Stimulated activated naive CD8-positive, alpha-beta T cell treated with anti-CD3 and anti-CD28 coated beads, Interleukin-15, amount 100 ng/mL, for 72 hours (primary cell): ENCODE results near the gene CCDC88B.

Source experiments
- ATAC-seq: fragments of 150-1000 bp; cut with Tn5 transposase; 2 replicates; pipeline ENCODE4 v1.10.0; 2021; ENCODE audit warnings: mild to moderate bottlenecking, moderate library complexity
- DNase-seq, 2 donors: peaks; one replicate each; pipeline ENCODE4 v3.0.0; 2021 to 2022
- H3K27ac Mint-ChIP-seq, 2 donors: one replicate each; pipeline ENCODE4 v1.8.0; 2022; ENCODE audit warnings: mild to moderate bottlenecking in 2 of 2, mixed read lengths in 2 of 2, moderate library complexity in 2 of 2
- H3K27me3 Mint-ChIP-seq: one replicate; pipeline ENCODE4 v1.8.0; 2022; ENCODE audit warnings: mixed read lengths
- H3K4me1 Mint-ChIP-seq: one replicate; pipeline ENCODE4 v1.8.0; 2022; ENCODE audit warnings: mild to moderate bottlenecking, mixed read lengths
- H3K4me3 Mint-ChIP-seq, 2 donors: one replicate each; pipeline ENCODE4 v1.8.0; 2022; ENCODE audit warnings: mild to moderate bottlenecking in 2 of 2, mixed read lengths in 2 of 2, moderate library complexity in 1 of 2
- H3K9me3 Mint-ChIP-seq, 2 donors: one replicate each; pipeline ENCODE4 v1.8.0; 2022; ENCODE audit warnings: mixed read lengths in 2 of 2

CCDC88B gene

GRCh38 chr11:64327375-64327774, 12.6 kb upstream of the CCDC88B start:
- H3K27ac Mint-ChIP-seq: no peak overlapping the region
- no peak for DNase-seq
- H3K4me1 Mint-ChIP-seq: peaks cover 17% of the 10 kb centered on the region
- no peaks in the 10 kb centered on the region for H3K27me3 Mint-ChIP-seq
- no peaks in the 10 kb centered on the region for H3K9me3 Mint-ChIP-seq
- no peak for ATAC-seq
- no peak overlapping the region for H3K4me3 Mint-ChIP-seq

GRCh38 chr11:64327993-64328392, 12.0 kb upstream of the CCDC88B start:
- H3K9me3 Mint-ChIP-seq: no peaks in the 10 kb centered on the region
- no peak for ATAC-seq
- H3K27me3 Mint-ChIP-seq: no peaks in the 10 kb centered on the region
- no peak overlapping the region for H3K4me3 Mint-ChIP-seq
- no peak overlapping the region for H3K27ac Mint-ChIP-seq
- no peak for DNase-seq
- peaks cover 18% of the 10 kb centered on the region for H3K4me1 Mint-ChIP-seq

GRCh38 chr11:64330888-64331287, 9.1 kb upstream of the CCDC88B start:
- Mint-ChIP-seq H3K27ac (no peak overlapping the region), H3K4me1 (peaks cover 27% of the 10 kb centered on the region), H3K27me3 (no peaks in the 10 kb centered on the region), H3K9me3 (no peaks in the 10 kb centered on the region), H3K4me3 (no peak overlapping the region)
- DNase-seq (no peak), ATAC-seq (no peak)

GRCh38 chr11:64331569-64332371, 8.2 kb upstream of the CCDC88B start:
- H3K27ac Mint-ChIP-seq: peak overlapping the region in 1 of 2 donors; percentile 32
- DNase-seq: peak; percentile 79 to 90
- ATAC-seq: peak; percentile 92
- H3K4me1 Mint-ChIP-seq: peaks cover 27% of the 10 kb centered on the region
- no peaks in the 10 kb centered on the region for H3K9me3 Mint-ChIP-seq
- H3K27me3 Mint-ChIP-seq: no peaks in the 10 kb centered on the region
- H3K4me3 Mint-ChIP-seq: peak overlapping the region; percentile 10

GRCh38 chr11:64333556-64333955, 6.4 kb upstream of the CCDC88B start:
- no peaks in the 10 kb centered on the region for H3K9me3 Mint-ChIP-seq
- no peak overlapping the region for H3K27ac Mint-ChIP-seq
- H3K4me3 Mint-ChIP-seq: no peak overlapping the region
- no peaks in the 10 kb centered on the region for H3K27me3 Mint-ChIP-seq
- no peak for DNase-seq
- peaks cover 34% of the 10 kb centered on the region for H3K4me1 Mint-ChIP-seq
- no peak for ATAC-seq

- ATAC-seq: peak; percentile 64
- DNase-seq: peak; percentile 33 to 70
- Mint-ChIP-seq H3K9me3 (no peaks in the 10 kb centered on the region), H3K27me3 (no peaks in the 10 kb centered on the region), H3K4me3 (peak overlapping the region in 1 of 2 donors; percentile 26), H3K4me1 (peaks cover 49% of the 10 kb centered on the region), H3K27ac (peak overlapping the region in 1 of 2 donors; percentile 31)
Observed at GRCh38 chr11:64334764-64335735, 5.0 kb upstream of the CCDC88B start.

GRCh38 chr11:64337538-64338249, 2.3 kb upstream of the CCDC88B start:
- H3K4me3 Mint-ChIP-seq: no peak overlapping the region

GRCh38 chr11:64338716-64339115, 1.3 kb upstream of the CCDC88B start:
- Mint-ChIP-seq H3K9me3 (no peaks in the 10 kb centered on the region), H3K4me3 (peak overlapping the region; percentile 89 to 96), H3K4me1 (peaks cover 59% of the 10 kb centered on the region), H3K27me3 (no peaks in the 10 kb centered on the region), H3K27ac (peak overlapping the region in 1 of 2 donors; percentile 27)
- no peak for ATAC-seq
- no peak for DNase-seq

More at GRCh38 chr11:64337538-64338249, 2.3 kb upstream of the CCDC88B start:
- ATAC-seq (no peak), DNase-seq (no peak)
- Mint-ChIP-seq H3K27me3 (no peaks in the 10 kb centered on the region), H3K4me1 (peaks cover 56% of the 10 kb centered on the region), H3K9me3 (no peaks in the 10 kb centered on the region), H3K27ac (no peak overlapping the region)

- Mint-ChIP-seq H3K27me3 (no peaks in the 10 kb centered on the region), H3K4me3 (peak overlapping the region; percentile 89 to 96), H3K27ac (peak overlapping the region; percentile 95 to 96), H3K9me3 (no peaks in the 10 kb centered on the region), H3K4me1 (peaks cover 62% of the 10 kb centered on the region)
- DNase-seq (no peak), ATAC-seq (no peak)
Observed at GRCh38 chr11:64339286-64339685, 718 bp upstream of the CCDC88B start.

GRCh38 chr11:64340671-64341335, 799 bp downstream of the CCDC88B start:
- H3K9me3 Mint-ChIP-seq: no peaks in the 10 kb centered on the region
- peak; percentile 59 for ATAC-seq
- peak overlapping the region; percentile 93 to 96 for H3K27ac Mint-ChIP-seq
- H3K4me1 Mint-ChIP-seq: peaks cover 63% of the 10 kb centered on the region
- DNase-seq: peak; percentile 80 to 81
- peak overlapping the region; percentile 89 to 96 for H3K4me3 Mint-ChIP-seq
- no peaks in the 10 kb centered on the region for H3K27me3 Mint-ChIP-seq

- Mint-ChIP-seq H3K9me3 (no peaks in the 10 kb centered on the region), H3K4me1 (peaks cover 64% of the 10 kb centered on the region), H3K27me3 (no peaks in the 10 kb centered on the region), H3K27ac (peak overlapping the region in 1 of 2 donors; percentile 20), H3K4me3 (peak overlapping the region; percentile 89 to 96)
- DNase-seq: no peak
- no peak for ATAC-seq
Observed at GRCh38 chr11:64341429-64341828, 1.4 kb downstream of the CCDC88B start.

- H3K4me3 Mint-ChIP-seq: peak overlapping the region; percentile 89 to 96
- H3K4me1 Mint-ChIP-seq: peaks cover 64% of the 10 kb centered on the region
- no peak overlapping the region for H3K27ac Mint-ChIP-seq
- DNase-seq (peak; percentile 89 to 92), ATAC-seq (peak; percentile 73)
- no peaks in the 10 kb centered on the region for H3K9me3 Mint-ChIP-seq
- H3K27me3 Mint-ChIP-seq: no peaks in the 10 kb centered on the region
Observed at GRCh38 chr11:64341851-64342791, 2.1 kb downstream of the CCDC88B start.

GRCh38 chr11:64342869-64343745, 3.1 kb downstream of the CCDC88B start:
- Mint-ChIP-seq H3K27me3 (no peaks in the 10 kb centered on the region), H3K4me3 (peak overlapping the region; percentile 20 to 55), H3K27ac (peak overlapping the region in 1 of 2 donors; percentile 59), H3K4me1 (peaks cover 59% of the 10 kb centered on the region), H3K9me3 (no peaks in the 10 kb centered on the region)
- ATAC-seq: no peak
- no peak for DNase-seq
